Ureter (tissue), 1 donor: ENCODE data around the gene AMOTL2. TPM values are rescaled to one million over a fixed set of nuclear protein-coding genes. Genes with fewer than 3 reads are reported as not detected.
A peak's percentile ranks its signal among the peaks of the same experiment; 100 is the strongest.

Experiments
- DNase-seq: peaks from one replicate; pipeline ENCODE4 v3.0.0-alpha.2; 2020; ENCODE audit warnings: low spot score
- total RNA-seq: library from RNA; stranded (reverse); gene quantifications from one replicate; pipeline ENCODE4 v1.2.4, GENCODE V29; 2023
- donor health status: DM: yes; HTN: yes; CAD: no.

The AMOTL2 gene
- total RNA-seq, 1 donor from 2014 or later: 76.2 TPM

- peak; percentile 46 for DNase-seq
Measured at GRCh38 chr3:134334231-134334900, 39.9 kb downstream of the AMOTL2 start.

DNA sequence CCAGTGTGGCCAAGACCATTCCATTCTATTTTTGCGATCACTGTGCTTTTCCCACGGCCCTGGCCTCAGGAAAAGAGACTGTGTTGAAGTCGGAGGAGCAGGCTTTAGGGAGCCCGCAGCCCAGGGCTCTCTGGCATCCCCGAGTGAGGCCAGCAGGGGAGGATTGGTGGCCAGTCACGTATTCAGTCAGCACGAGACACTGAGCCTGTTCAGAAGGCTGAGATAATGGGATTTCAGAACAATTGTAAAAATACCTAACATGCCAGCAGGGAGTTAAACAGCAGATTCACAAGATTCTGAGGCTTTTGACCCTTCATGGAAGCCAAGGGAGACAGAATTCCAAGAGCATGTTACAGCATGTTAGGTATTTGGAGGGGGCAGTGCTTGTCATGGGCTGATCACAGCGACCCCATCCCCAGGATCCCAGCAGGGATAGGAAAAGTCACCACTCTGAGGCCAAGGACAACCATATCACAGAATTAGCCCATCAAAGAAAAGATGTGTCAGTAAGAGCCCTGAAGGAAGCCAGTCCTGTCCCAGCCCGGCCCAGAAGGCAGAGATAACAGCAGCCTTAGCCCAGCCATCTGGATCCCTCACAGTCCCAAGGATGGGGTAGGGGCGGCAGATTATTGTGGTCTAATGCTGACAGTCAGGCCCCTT is 40.6 kb downstream of the AMOTL2 start:
- peak; percentile 55 for DNase-seq

DNA sequence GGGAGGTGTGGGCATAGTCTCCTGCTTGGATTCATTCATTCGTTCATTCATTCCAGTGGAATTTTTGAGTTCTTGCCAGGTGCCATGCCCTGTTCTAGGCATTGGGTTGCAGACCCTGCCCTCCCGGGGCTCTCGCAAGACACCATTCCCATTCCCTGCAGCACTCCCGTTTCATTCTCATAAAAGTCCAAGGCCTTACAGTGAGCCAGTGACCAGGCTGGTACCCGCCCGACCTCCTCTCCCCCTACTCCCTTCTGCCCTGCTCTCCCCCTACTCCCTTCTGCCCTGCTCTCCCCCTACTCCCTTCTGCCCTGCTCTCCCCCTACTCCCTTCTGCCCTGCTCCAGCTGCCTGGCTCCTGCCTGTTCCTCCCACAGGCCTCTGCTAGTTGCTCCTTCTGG is 41.9 kb downstream of the AMOTL2 start:
- peak; percentile 36 for DNase-seq

DNA sequence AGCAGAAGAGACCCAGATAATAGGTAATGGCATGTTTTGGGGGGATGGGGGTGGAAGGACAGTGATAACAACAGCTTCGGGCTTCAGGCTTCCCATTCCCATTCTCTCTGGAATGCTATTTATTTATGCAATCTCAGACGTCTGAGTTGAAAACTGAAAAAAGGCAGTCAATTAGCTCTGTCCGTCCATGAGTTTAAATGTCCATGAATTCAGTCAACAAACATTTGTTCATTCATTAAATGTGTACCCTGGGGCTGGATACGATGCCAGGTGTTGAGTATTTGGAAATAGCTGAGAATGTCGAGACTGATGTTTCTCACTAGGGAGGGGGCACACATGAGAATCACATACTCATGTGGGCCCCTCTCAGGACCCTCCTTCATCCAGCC is 42.4 kb downstream of the AMOTL2 start:
- no peak for DNase-seq

DNA sequence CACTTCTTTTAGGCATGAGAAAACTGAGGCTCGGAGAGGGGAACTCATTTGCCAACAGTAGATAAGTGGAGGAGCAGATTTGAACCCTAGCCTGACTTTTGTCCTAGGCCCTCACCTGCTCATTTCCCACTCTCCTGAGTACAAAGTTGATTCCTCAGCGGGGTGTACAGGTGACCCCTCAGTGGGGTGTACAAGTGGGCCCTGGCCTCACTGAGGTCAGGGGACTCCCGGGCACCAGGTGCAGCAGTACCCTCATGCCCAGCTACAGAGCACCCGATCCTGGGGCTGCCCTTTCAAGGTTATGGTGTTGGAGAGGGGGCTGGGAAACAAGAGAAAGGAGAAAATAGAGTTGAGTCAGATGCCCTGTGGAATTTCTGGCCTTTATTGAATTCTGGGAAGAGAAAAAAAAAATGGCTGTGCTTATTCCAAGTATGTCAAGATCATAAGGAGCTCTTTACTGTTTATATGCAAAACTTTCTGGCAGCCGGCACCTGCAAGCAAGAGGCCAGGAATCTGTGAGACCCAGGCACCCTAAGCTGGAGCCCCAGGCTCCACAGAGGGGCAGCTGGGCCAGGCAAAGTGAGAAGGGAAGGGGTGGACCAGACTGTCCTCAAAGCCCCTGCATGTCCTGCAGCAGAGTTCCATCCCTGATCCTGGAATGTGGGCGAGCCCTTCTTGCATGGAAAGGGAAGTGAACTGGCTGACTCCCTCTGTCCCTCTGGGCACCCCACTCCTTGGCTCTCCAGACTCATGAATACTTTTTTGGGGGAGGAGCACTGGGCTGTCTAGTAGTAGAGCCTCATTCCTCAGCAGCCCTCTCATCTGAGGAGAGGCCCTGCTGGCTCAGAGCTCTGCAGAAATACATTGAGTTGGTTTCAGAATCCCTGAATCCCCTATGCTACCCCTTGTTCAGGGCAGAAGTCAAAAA is 43.1 kb downstream of the AMOTL2 start:
- no peak for DNase-seq

DNA sequence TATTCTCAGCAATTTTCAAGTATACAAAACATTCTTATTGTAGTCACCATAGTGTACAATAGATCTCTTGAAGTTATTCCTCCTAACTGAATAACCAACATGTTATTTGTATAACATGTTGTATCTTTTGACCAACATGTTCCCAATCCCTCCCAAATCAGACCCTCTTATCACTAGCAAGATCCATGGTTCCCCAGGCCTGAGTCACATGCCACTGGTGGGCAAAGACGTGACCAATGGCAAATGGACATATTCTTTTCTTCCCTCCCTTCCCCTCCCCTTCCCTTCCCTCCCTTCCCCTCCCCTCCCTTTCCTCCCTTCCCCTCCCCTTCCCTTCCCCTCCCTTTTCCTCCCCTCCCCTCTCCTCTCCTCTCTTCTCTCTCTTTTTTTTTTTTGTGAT is 45.4 kb downstream of the AMOTL2 start:
- DNase-seq: no peak

DNA sequence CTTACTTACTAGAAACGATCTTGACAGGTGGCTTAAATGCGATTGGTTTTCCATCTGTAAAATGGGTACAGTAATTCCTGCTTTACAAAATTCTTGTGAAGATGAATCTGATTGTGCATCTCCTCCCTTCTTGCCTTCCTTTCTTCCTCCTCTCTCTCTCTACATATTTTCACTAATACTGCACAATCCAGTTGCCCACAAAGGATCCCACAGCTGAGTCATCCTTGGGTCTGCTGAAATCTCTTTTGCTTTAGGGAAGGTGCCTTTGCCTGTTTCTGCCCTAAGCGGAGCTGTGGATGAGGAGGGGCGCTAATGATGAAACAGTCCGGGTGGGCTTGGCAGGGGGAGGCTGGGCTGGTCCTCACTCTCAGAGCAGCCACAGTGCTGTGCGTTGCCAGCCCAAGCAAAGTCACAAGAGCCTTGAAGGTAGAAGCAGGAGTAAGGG is 46.1 kb downstream of the AMOTL2 start:
- no peak for DNase-seq

DNA sequence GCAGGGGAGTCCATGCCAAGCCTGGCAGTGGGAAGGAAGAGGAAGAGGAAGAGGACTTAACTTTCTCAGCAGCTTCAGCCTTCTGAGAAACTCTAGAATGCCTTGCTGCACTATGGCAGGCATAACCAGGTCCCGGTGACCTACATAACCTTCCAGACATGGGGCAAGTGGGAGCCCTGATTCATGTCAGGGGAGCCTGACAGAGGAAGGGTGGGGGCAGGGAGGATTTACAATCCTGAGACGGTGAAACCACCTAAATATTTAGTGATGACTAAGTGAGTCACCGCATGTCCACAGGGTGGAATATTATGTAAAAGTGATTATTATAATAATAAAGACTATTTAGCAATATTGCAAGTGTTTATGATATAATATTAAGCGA is 46.7 kb downstream of the AMOTL2 start:
- DNase-seq: no peak

DNA sequence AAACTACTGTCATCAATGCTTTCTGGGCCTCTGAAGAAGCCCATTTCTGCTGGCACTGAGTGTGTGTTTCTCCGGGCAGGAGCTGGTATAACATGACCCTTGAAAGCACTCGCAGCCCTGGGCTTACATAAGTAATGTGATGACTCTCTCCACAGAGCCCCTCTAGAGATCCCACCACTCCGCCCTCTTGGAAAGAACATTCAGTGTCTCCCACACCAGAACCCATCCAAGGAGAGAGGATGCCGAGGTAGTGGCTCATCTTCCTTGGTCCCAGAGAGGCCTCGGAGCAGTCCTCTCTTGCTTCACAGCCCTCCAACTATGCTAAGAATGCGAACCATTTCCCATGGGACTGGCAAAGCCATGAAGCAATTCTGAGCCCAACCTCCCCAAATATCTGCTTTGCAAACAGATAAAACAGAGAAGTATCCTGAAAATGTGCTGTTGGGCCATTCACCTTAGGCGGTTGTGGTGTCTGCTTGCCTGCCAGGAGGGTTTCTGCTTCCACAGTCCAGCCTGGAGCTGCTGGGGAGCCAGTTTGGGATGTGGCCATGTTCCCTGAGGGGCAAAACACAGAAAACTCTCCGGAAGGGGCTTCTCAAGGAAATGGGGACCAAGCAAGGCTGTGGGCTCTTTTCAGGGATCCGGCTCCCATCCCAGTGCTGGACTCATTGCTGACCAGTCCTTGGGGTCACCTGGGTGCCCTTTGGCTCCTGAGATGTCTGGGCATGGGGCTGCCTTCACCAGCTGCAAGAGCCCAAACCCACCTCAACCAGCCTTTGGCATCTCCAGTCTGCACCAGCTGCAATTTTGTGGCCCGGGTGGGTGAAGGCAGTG is 47.3 kb downstream of the AMOTL2 start:
- DNase-seq: peak; percentile 65

- no peak for DNase-seq
Measured at GRCh38 chr3:134326126-134326525, 48.1 kb downstream of the AMOTL2 start.

- no peak for DNase-seq
Measured at GRCh38 chr3:134325706-134326105, 48.5 kb downstream of the AMOTL2 start.

DNA sequence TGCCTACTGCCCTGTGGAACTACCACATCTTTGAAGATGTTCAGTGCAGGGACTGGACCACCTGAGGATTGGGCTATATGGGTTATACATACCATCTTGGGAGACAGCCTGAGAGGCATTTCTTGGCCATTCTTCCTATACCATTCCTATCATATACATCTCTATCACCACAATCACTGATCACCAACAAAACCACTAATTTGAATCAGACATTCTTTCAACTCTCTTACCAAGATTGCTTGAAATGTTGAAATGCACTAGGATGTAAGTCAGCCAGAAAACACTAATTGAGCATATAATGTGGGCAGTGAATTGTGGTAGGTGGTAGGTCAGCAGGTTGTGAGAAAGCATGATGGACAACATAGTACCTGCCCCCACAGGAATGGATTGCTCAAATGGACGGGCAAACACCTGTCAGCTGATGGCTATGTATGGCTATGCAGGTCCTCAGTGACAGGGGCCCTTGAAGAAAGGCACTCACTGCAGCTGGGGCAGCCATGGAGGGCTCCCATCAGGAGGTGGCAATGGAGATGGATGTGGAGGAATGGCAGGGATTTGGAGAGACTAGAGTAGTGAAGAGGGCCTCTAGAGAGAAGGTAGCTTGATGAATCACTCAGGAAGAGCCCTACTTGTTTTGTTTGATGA is 49.1 kb downstream of the AMOTL2 start:
- no peak for DNase-seq

DNA sequence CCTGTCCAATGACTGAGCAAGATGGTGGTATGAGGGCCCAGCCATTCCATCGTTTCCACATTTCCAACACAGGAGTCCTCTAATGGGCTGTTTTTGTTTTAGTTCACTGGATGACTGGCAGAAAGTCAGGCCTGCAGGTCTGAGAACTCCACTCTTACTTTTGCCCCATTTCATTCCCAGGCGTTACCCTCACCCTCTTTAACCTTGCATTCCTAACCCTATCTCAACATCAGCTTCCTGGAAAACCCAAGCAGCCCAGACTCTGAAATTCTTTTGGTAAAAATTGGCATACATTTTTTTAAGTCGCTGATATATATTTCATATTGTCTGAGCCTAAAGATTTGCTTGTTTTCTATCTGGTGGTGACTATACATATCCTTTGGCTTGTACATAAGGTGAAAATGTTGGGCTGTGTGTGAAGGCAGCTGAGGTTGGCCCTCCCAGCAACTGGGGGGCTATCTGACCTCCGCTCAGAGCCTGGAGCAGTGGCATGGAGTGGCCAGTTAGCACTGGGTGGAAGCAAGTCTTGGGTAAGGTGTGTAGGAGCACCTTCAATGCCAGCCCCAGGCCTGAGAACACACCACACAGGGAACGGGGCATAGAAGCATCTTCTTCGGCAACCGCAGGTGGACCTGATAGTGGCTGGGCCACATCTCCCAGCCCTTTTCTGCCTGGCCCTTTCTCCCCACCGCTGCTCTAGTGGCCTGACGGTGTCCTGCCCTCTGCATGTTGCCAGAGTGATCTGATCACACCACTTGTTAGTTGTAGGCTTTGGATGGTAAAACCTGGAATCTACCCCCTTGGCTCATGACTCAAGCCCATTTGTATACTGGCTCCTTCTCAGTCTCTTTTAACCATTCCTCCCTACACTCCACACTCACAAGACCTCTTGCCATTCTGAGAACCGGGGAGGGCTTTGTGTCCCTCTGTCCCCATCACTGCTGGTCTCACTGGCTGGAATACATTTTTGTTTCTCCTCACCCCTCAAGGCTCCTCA is 50.0 kb downstream of the AMOTL2 start:
- no peak for DNase-seq

DNA sequence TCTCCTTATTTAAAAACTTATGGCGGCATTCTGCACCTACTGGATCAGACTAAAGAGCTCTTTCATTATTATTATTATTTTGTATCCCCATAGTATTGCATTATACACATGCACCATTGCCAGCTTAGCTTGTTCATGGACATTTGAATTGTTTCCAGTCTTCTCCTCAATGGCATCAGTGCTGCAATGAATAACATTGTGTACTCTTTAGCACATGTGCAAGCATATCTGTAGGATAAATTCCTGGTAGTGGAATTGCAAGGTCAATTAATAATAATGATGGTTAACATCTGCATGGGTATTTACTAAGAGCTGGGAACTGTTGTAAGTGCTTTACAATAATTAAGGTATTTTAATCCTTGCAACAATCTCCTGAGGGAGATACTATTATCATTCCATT is 52.0 kb downstream of the AMOTL2 start:
- no peak for DNase-seq

DNA sequence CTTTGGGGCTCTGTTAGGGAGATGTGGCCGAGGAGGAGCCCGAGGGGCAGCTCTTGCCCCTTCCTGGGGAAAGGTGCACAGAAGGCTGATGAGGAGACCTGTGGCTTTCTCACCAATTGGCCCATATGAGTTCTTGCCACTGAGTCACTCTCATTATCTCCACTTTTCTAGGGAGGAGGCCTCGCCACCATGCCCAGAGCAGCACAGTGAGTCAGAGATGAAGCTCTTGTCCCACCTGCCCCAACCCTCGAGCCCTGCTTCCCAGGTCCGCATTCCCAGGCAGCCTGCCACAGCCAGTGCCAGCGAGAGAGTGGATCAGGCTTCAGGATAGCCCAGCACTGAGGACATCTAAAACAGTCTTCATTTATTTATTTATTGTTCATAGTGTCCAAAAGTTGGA is 53.5 kb downstream of the AMOTL2 start:
- DNase-seq: no peak

- DNase-seq: no peak
Measured at GRCh38 chr3:134319931-134320330, 54.3 kb downstream of the AMOTL2 start.

DNA sequence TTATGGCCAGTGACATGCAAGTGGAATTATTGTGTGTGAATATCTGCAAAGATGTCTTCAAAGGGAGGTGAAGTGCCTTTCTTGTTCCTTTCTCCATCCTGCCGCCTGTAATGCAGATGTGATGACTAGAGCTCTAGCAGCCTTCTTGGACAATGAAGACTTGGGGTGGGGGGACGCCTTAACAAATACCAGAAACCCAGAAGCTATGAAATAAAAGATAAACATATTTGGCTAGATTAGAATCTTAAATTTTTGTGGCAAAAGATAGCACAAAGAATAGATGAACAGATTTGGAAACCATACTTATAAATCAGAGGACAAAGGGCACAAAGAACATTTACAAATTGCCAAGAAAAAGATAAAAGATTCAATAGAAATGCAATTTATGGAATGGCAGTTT is 56.1 kb downstream of the AMOTL2 start:
- no peak for DNase-seq

- no peak for DNase-seq
Measured at GRCh38 chr3:134317106-134317947, 56.9 kb downstream of the AMOTL2 start.
